Esophagus squamous epithelium (tissue), 5 donors: ENCODE results near the gene IYD. TPM values are rescaled to one million over a fixed set of nuclear protein-coding genes. Genes with fewer than 3 reads are reported as not detected.

ENCODE experiments used
- DNase-seq: peaks from one replicate; lab custom pipeline; 2025; lab: John Stamatoyannopoulos, UW
- H3K27ac ChIP-seq, 4 donors: fragments of 200-600 bp; sonication (generic); one replicate each; pipeline ENCODE4 v1.5.1; 2016 to 2019; ENCODE audit warnings: mild to moderate bottlenecking in 1 of 4
- H3K27me3 ChIP-seq, 4 donors: fragments of 200-600 bp; sonication (generic); 1 replicate in 3 of 4; 2 replicates in 1 of 4; pipeline versions ENCODE4 v1.5.1 to v1.6.0; 2017 to 2021; ENCODE audit warnings: antibody characterized with exemption in 1 of 4
- H3K36me3 ChIP-seq, 3 donors: fragments of 200-600 bp; sonication (generic); one replicate each; pipeline ENCODE4 v1.5.1; 2016 to 2019
- H3K4me1 ChIP-seq, 3 donors: fragments of 200-600 bp; sonication (generic); one replicate each; pipeline ENCODE4 v1.5.1; 2017 to 2019
- H3K4me3 ChIP-seq, 4 donors: fragments of 200-600 bp; sonication (generic); 1 replicate in 3 of 4; 2 replicates in 1 of 4; pipeline ENCODE4 v1.5.1; 2016 to 2019; ENCODE audit warnings: mild to moderate bottlenecking in 2 of 4, moderate library complexity in 1 of 4
- H3K9me3 ChIP-seq, 3 donors: fragments of 200-600 bp; sonication (generic); one replicate each; pipeline ENCODE4 v1.5.1; 2016 to 2019
- CTCF ChIP-seq, 6 experiments: fragments of 450-650 bp in 4 of 6; fragments of 200-600 bp in 2 of 6; sonication (generic) in 2 of 6; IDR thresholded peaks; one replicate each; pipeline ENCODE4 v1.5.1; 2016 to 2019; ENCODE audit warnings: antibody characterized with exemption in 6 of 6, mild to moderate bottlenecking in 4 of 6, moderate library complexity in 4 of 6
- POLR2A ChIP-seq, 4 donors: fragments of 450-650 bp; IDR thresholded peaks; one replicate each; pipeline ENCODE4 v1.6.1; 2017; ENCODE audit warnings: antibody characterized with exemption in 4 of 4, mild to moderate bottlenecking in 4 of 4, moderate library complexity in 3 of 4
- WGBS, 2 donors: methylation state at CpG; one replicate each; pipeline ENCODE4 v1.1.5; 2018; 5-methylcytosine and 5-hydroxymethylcytosine counted together
- intact Hi-C: fragments of 100-400 bp; cut with DNase I; formaldehyde crosslinking; loops from one replicate; pipeline ENCODE4 v1.15.0; 2022
- total RNA-seq, 4 donors: library from RNA; depleted of rRNA; stranded (reverse); fragments of >200 nt; gene quantifications; one replicate each; pipeline ENCODE4 v1.1.0, GENCODE V29; 2016
- donor health status: DM: yes; HTN: yes; CAD: no.

Gene IYD
- total RNA-seq, 4 donors from 2014 or later = not detected

- intact Hi-C loops = no loop called here
- Histone ChIP-seq H3K4me3 (no peak overlapping the region), H3K27ac (no peak overlapping the region), H3K27me3 (no peaks in the 10 kb centered on the region), H3K9me3 (no peaks in the 10 kb centered on the region), H3K4me1 (peaks cover 3 to 17% (median 4%) of the 10 kb centered on the region in 3 donors), H3K36me3 (no peaks in the 10 kb centered on the region)
- 62 to 81% methylated on average over 3 of the region's 3 CpGs for WGBS, 2 donors
- TF ChIP-seq CTCF (IDR thresholded peaks at IDR 0.05) = no peak
- TF ChIP-seq POLR2A (IDR thresholded peaks at IDR 0.05) = no peak
- DNase-seq = no peak
These were observed 52.1 kb downstream of the IYD start for GRCh38 chr6:150420926-150421325.

- H3K27me3 ChIP-seq = no peaks in the 10 kb centered on the region
- no peak overlapping the region for H3K4me3 ChIP-seq
- H3K4me1 ChIP-seq = no peaks in the 10 kb centered on the region
- no peaks in the 10 kb centered on the region for H3K9me3 ChIP-seq
- TF ChIP-seq POLR2A (IDR thresholded peaks at IDR 0.05) (no peak), CTCF (IDR thresholded peaks at IDR 0.05) (no peak)
- WGBS, 2 donors = 100% methylated on average over 1 to 6 of the region's 8 CpGs
- intact Hi-C loops = no loop called here
- no peaks in the 10 kb centered on the region for H3K36me3 ChIP-seq
- H3K27ac ChIP-seq = no peak overlapping the region
- DNase-seq = no peak
These were observed 56.7 kb downstream of the IYD start for GRCh38 chr6:150425508-150425907.

- H3K4me3 ChIP-seq = no peak overlapping the region
- no peaks in the 10 kb centered on the region for H3K4me1 ChIP-seq
- no peak for TF ChIP-seq CTCF (IDR thresholded peaks at IDR 0.05)
- TF ChIP-seq POLR2A (IDR thresholded peaks at IDR 0.05) = no peak
- no peak overlapping the region for H3K27ac ChIP-seq
- no peaks in the 10 kb centered on the region for H3K36me3 ChIP-seq
- no peak for DNase-seq
- H3K9me3 ChIP-seq = no peaks in the 10 kb centered on the region
- no peaks in the 10 kb centered on the region for H3K27me3 ChIP-seq
- intact Hi-C loops = no loop called here
- 67 to 68% methylated on average over 8 of the region's 8 CpGs for WGBS, 2 donors
These were observed 57.4 kb downstream of the IYD start for GRCh38 chr6:150426198-150426597.

GRCh38 chr6:150427037-150427602 is 58.3 kb downstream of the IYD start:
- no peak overlapping the region for H3K27ac ChIP-seq
- no peaks in the 10 kb centered on the region for H3K9me3 ChIP-seq
- H3K4me1 ChIP-seq = no peaks in the 10 kb centered on the region
- intact Hi-C loops = no loop called here
- no peaks in the 10 kb centered on the region for H3K36me3 ChIP-seq
- 71% methylated on average over 6 of the region's 6 CpGs for WGBS, 2 donors
- no peak overlapping the region for H3K4me3 ChIP-seq
- TF ChIP-seq POLR2A (IDR thresholded peaks at IDR 0.05) (no peak), CTCF (IDR thresholded peaks at IDR 0.05) (no peak)
- no peak for DNase-seq
- H3K27me3 ChIP-seq = no peaks in the 10 kb centered on the region

GRCh38 chr6:150427843-150428242 is 59.0 kb downstream of the IYD start:
- no peaks in the 10 kb centered on the region for H3K9me3 ChIP-seq
- TF ChIP-seq POLR2A (IDR thresholded peaks at IDR 0.05) = no peak
- TF ChIP-seq CTCF (IDR thresholded peaks at IDR 0.05) = no peak
- H3K36me3 ChIP-seq = no peaks in the 10 kb centered on the region
- DNase-seq = no peak
- no peaks in the 10 kb centered on the region for H3K4me1 ChIP-seq
- intact Hi-C loops = no loop called here
- H3K27ac ChIP-seq = no peak overlapping the region
- no peaks in the 10 kb centered on the region for H3K27me3 ChIP-seq
- no peak overlapping the region for H3K4me3 ChIP-seq
- 79 to 94% methylated on average over 2 of the region's 2 CpGs for WGBS, 2 donors
